Fibroblast of skin of scalp (primary cell): ENCODE results near the gene CRYBG3.

ENCODE experiments used
- DNase-seq: peaks from one replicate; pipeline ENCODE4 v3.0.0-alpha.2; 2013

The CRYBG3 gene

DNA sequence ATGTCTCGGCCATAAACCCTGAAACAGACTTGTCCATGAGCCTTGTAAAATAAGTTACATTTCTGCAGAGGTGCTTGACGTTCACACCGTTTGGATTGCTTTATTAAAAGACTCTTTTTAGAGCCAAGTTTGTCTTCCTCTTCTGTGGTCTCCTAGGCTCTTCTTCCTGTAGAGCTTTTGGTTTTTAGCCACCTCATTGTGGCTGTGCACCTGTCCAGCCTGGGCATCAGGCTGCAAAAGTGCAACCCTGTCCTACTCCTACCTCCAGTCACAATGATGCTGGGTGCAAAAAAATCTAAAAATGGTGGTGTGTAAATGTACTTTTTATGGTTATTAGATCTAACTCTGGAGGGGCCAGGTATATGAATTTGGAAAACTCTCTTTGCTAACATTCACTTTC is 153.2 kb downstream of the CRYBG3 start:
- DNase-seq, result no peak

DNA sequence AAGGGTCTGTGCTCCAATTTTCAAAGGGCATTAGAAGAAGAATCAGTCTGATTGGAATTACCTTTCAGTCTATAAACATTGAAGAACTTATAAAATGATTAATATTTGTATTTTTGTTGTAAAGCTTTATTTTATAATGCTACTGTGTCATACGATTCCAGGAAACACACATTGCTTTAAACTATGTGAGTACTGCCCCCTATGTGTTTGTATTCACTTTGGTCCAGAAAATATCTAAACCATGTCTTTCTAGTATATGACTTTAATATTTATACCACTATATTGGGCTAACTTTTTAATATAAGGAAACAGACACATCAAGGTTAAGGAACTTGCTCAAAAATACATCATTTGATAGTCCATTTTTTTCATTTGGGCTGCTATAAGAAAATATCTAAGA is 153.7 kb downstream of the CRYBG3 start:
- DNase-seq, result no peak

DNA sequence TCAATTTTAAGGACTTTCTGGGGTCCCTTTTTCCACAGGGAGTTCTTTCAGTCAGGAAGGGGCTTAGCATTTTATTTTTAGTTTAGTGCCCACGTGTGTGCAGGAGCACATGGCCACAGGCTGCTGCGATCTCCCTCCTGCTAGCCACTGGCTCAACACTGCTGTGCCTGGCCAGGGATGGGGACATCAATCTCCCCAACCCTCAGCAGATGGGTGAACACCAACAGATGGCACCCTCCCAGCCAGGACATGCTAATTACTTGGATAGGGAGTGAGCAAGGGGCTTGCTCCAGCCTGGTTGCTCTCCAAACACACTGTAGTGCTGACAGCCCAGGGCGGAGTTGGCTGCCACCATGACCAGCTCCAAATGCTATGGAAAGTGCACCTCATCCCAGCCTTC is 157.8 kb downstream of the CRYBG3 start:
- no peak for DNase-seq

DNA sequence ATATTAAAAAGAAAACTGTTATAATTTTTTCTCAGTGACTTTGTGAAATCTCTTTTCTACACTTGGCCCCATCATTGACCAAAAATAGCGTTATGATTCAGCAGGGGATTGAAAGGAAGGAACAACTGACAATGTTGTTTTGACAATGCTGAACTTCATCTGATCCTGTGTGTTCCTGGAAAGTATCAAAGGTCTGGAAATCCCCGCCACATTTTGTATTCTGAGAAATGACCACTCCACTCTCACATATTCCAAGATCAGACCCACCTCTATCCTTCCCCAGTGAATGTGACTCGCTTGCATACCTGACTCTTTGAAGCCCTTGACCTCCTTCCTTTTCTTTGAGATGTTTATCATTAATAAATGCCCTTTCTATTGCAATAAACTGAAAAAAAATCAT is 160.1 kb downstream of the CRYBG3 start:
- DNase-seq, result no peak

DNA sequence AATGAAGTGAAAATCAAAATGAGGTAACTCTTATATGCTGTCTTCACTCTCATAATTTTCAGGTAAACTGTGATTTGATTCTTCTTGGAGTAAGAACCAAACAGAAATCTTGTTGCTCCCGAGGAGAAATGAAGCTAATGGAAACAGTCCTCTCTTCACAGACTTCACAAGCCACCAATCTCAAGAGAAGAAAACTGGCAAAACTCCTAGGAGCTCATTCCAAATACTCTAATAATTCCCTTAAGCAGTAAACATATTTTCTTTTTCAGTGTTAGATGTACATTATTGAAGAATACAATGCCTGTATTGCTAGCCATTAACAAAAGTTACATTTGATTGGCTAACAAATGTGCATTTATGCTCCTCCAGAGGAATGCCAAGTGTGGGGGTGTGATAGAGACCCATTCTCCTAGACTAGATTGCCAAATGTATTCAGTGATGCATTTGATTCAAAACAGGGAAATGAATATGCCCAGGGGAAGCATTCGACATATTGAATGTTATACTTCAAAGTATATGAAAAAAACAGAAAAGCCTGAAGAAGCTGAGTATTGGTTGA is 162.2 kb downstream of the CRYBG3 start:
- no peak for DNase-seq

DNA sequence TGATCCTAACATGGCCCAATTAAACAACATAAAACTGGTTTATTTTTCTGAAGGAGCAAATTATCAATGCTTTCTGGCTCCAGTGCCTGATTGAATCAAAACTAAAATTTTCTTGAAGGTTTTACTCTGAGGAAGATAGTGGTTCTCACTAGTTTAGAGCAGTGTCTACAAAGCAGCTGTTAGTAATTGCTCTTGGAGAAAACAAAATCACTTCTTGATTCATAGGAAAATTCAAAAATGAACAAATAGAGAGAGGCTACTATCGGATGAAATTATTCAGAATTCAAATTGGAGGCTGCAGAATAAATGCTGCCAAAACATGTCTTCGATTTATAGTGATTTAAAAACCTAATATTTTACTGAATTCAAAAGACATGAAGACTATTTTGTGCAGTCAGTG is 165.5 kb downstream of the CRYBG3 start:
- DNase-seq, result no peak

DNA sequence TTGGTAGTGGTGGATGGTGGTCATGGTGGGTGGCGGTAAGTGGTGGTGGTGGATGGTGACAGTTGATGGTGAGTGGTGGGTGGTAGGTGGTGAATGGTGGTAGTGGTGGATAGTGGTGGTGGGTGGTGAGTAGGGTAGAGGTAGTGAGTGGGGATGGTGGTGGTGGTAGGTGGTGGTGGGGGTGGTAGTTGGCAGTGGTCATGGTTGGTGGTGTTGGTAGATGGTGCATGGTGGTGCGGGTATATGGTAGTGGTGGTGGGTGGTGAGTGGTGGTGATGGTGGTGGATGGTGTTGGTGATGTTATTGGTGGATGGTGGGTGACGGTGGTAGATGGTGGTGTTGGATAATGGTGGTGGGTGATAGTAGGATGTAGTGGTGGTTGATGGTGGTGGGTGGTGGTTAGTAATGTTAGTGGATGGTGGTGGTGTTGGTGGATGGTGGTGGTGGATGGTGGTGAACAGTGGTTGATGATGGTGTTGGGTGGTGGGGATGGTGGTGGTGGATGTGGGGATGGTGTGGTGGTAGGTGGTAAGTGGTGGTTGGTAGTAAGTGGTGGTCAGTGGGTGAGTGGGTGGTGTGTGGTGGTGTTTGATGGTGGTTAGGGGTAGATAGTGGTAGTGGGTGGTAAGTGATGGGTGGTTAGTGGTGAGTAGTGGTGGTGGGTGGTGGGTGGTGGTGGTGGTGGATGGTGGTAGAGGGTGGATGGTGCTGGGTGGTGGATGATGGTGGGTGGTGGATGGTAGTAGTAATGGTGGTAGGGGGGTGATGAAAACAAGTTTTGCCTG is 167.2 kb downstream of the CRYBG3 start:
- no peak for DNase-seq

DNA sequence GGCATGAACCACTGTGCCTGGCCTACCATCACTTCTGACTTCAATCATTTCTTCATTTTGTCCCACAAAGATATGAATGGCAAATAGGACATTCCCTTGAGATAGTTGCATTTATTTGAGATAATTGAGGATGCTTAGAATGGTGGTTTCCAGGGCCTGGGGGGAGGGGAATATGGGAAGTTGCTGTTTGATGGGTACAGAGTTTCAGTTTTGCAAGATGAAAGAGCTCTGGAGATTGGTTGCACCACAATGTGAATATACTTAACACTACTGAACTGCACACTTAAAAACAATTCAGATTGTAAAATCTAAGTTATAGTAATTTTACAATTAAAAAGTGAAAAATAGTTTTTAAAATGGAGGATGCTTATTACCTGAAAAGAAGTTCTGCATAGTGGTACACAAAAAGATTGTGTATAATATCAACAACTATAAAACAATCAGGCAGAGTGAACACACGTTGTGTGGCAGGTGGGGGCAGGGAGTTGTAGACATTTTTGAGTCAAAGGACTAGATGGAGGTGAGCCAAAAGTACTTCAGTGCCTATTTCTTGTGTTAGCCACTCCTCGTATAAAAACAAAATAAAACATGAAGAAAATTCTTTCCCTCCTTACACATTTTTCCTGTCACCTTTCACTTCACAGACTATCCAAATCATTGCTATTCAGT is 168.9 kb downstream of the CRYBG3 start:
- DNase-seq, result no peak

DNA sequence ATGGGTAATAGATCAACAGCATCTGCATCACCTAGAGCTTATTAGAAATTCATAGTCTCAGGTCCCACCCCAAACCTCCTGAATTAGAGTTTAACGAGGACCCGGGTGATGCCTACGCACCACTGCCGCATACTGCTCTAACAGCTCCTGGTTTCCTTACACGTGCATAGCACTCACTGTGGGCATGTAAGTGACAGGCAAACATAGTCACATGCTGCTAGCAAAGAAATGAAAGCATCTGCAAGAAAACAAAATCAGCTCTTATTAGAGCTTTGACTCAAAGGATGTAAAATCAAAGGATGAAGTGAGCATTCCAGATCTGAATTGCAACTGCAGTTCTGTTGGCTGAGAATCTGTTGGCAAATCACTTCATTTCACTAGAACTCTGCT is 169.5 kb downstream of the CRYBG3 start:
- DNase-seq, result no peak

DNA sequence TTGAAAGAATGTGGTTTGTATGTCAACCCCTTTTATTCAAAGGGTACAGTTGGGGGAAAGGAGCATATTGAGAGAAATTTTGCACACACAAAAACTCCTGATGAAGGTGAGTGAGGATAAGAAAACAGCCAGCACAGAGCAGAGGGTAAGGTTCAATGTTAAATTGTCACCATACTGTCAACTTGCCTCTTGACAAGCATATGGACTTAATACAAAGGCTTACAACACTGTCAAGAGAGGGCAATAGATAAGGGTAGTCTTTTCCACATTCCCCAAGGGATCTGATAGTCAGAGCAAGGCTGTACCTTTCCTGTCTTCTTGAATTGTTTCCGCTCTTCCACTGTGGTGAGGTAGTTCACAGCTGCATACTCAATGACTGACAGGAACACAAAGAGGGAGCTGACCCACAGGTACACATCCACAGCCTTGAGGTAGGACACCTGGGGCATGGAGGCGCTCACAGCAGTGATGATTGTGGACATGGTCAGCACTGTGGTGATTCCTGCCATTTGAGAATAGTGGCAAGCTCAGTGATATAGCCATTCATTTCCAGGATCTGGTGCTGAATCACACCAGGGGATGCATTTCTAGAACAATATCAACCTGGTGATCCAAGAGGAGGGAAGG is 170.8 kb downstream of the CRYBG3 start:
- DNase-seq, result no peak

DNA sequence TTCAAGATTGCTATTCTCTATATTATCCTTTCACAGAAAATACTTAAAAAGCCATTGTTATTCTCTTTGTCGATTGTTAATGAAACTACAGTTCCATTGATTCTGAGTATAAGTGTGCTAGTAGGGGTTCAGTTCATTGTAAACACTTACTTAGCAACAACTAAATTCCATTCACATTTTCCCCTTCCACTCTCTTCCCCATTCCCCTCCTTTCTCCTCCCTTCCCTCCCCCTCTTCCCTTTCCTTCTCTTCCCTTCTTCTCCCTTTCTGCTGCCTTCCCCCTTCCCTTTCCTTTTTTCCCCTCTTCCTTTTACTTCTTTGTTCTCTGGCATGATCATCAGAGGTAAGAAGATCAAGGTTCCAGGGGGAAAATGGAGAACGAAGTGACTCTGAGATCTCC is 171.7 kb downstream of the CRYBG3 start:
- DNase-seq, result no peak

DNA sequence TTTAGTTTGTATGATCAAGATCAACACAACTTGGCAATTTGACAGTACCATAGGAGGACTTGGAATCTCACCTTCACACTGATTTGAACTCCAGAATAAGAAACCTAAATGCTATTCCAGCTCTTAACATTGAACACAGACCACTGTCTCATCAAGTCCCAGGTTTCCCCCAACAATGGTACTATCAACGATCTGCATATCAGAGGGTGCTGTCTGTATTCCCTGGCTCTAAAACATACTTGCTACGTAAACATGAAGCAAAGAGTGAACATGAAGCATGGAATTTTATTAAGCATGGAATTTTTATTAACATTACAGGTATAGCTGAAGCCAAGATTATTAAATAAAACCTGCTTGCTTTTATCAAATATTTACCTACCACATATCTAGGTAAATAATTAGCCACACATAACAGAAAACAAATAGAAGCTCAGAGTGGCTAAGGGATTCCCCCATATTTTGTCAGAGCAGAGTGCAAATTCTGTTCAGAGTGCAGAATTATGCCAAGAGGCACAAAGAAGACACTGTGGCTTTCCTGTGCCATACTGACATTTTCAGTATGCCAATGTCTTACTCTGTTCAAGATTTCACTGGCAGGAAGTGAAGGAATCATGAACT is 172.6 kb downstream of the CRYBG3 start:
- DNase-seq, result no peak
